DOHH2 (cell line): ENCODE results near the gene MBD5.

Experiments used
- CTCF ChIP-seq: fragments of 200-600 bp; sonication (generic); IDR thresholded peaks from one replicate; pipeline ENCODE4 v1.5.1; 2014; ENCODE audit warnings: antibody characterized with exemption, mild to moderate bottlenecking, low read depth, low read length; ENCODE audit not compliant: poor library complexity, severe bottlenecking
- EZH2phosphoT487 ChIP-seq: fragments of 200-600 bp; sonication (generic); IDR thresholded peaks from 2 replicates; pipeline ENCODE4 v1.6.1; 2017; ENCODE audit warnings: borderline replicate concordance, mild to moderate bottlenecking, antibody characterized with exemption, low read length, moderate library complexity, mixed read lengths

- TF ChIP-seq CTCF (no peak), EZH2phosphoT487 (no peak)
These were observed 174.0 kb downstream of the MBD5 start for GRCh38 chr2:148194882-148195281.
